CD14-positive monocyte (primary cell): Measurements from ENCODE around the gene MAPRE2. TPM values are rescaled to one million over a fixed set of nuclear protein-coding genes. Genes with fewer than 3 reads are reported as not detected.

Experiments
- DNase-seq, 3 donors: peaks; one replicate each; pipeline ENCODE4 v3.0.0-alpha.2; 2011 to 2022
- H2AFZ ChIP-seq: 2 replicates; pipeline ENCODE4 v1.6.0; 2012; ENCODE audit warnings: mild to moderate bottlenecking, low read depth, low read length, inconsistent platforms; ENCODE audit not compliant: insufficient read depth, poor library complexity, severe bottlenecking
- H3K27ac ChIP-seq, 2 donors: 1 replicate in 1 of 2; 2 replicates in 1 of 2; pipeline ENCODE4 v1.5.1; 2012 to 2013; ENCODE audit warnings: low read length in 2 of 2, control low read depth in 1 of 2, inconsistent platforms in 1 of 2, low read depth in 1 of 2, mild to moderate bottlenecking in 1 of 2
- H3K27me3 ChIP-seq, 2 donors: one replicate each; pipeline versions ENCODE4 v1.6.0 to v1.6.1; 2011 to 2013; ENCODE audit warnings: low read length in 2 of 2; ENCODE audit not compliant: control insufficient read depth in 2 of 2, insufficient read depth in 2 of 2
- H3K36me3 ChIP-seq, 2 donors: replicated peaks in 1 of 2; 1 replicate in 1 of 2; 2 replicates in 1 of 2; pipeline versions ENCODE4 v1.5.1 to v1.6.1; 2012 to 2013; ENCODE audit warnings: low read length in 2 of 2, control low read depth in 1 of 2, inconsistent platforms in 1 of 2, mild to moderate bottlenecking in 1 of 2; ENCODE audit not compliant: insufficient read depth in 2 of 2, control insufficient read depth in 1 of 2
- H3K4me1 ChIP-seq, 2 donors: 1 replicate in 1 of 2; 2 replicates in 1 of 2; pipeline versions ENCODE4 v1.5.1 to v1.6.1; 2012 to 2013; ENCODE audit warnings: low read length in 2 of 2, control low read depth in 1 of 2, inconsistent platforms in 1 of 2, mild to moderate bottlenecking in 1 of 2, moderate library complexity in 1 of 2; ENCODE audit not compliant: insufficient read depth in 2 of 2, control insufficient read depth in 1 of 2
- H3K4me2 ChIP-seq: replicated peaks from 2 replicates; pipeline ENCODE3; 2012; ENCODE audit warnings: low read length, moderate library complexity, mild to moderate bottlenecking; ENCODE audit not compliant: poor library complexity, severe bottlenecking; ENCODE audit errors: extremely low read depth
- H3K4me3 ChIP-seq, 3 experiments: fragments of 200-600 bp in 1 of 3; sonication (generic) in 1 of 3; replicated peaks in 1 of 3; 1 replicate in 2 of 3; 2 replicates in 1 of 3; pipeline ENCODE4 v1.5.1; 2011 to 2013; ENCODE audit warnings: low read length in 3 of 3, mild to moderate bottlenecking in 3 of 3, control low read depth in 2 of 3, low read depth in 2 of 3, inconsistent platforms in 1 of 3, moderate library complexity in 1 of 3
- H3K79me2 ChIP-seq: 2 replicates; pipeline ENCODE4 v1.6.0; 2012; ENCODE audit warnings: mild to moderate bottlenecking, control low read depth, inconsistent platforms, low read length, moderate library complexity; ENCODE audit not compliant: insufficient read depth
- H3K9ac ChIP-seq: 2 replicates; pipeline ENCODE4 v1.6.0; 2017; ENCODE audit warnings: low read length, mild to moderate bottlenecking; ENCODE audit not compliant: insufficient read depth, poor library complexity, severe bottlenecking
- H3K9me3 ChIP-seq, 2 donors: replicated peaks in 1 of 2; 1 replicate in 1 of 2; 2 replicates in 1 of 2; pipeline versions ENCODE4 v1.5.1 to v1.6.1; 2012 to 2013; ENCODE audit warnings: low read length in 2 of 2, control low read depth in 1 of 2; ENCODE audit not compliant: control insufficient read depth in 1 of 2, insufficient read depth in 1 of 2
- H4K20me1 ChIP-seq: 2 replicates; pipeline ENCODE4 v1.6.0; 2012; ENCODE audit warnings: mild to moderate bottlenecking, low read length, control low read depth, moderate library complexity; ENCODE audit not compliant: insufficient read depth
- H3K27ac Mint-ChIP-seq, 7 donors: one replicate each; pipeline ENCODE4 v1.8.0; 2020; ENCODE audit warnings: mild to moderate bottlenecking in 7 of 7, mixed read lengths in 7 of 7, moderate library complexity in 6 of 7, inconsistent platforms in 2 of 7
- H3K27me3 Mint-ChIP-seq, 3 donors: one replicate each; pipeline ENCODE4 v1.8.0; 2021 to 2022; ENCODE audit warnings: low read depth in 3 of 3, mild to moderate bottlenecking in 3 of 3, mixed read lengths in 3 of 3, moderate library complexity in 3 of 3, inconsistent platforms in 1 of 3
- H3K36me3 Mint-ChIP-seq, 2 donors: one replicate each; pipeline ENCODE4 v1.8.0; 2020; ENCODE audit warnings: mixed read lengths in 2 of 2, inconsistent platforms in 1 of 2, mild to moderate bottlenecking in 1 of 2
- H3K4me1 Mint-ChIP-seq: one replicate; pipeline ENCODE4 v1.8.0; 2020; ENCODE audit warnings: mild to moderate bottlenecking, mixed read lengths
- H3K4me3 Mint-ChIP-seq, 2 donors: one replicate each; pipeline ENCODE4 v1.8.0; 2020; ENCODE audit warnings: mild to moderate bottlenecking in 2 of 2, mixed read lengths in 2 of 2, moderate library complexity in 1 of 2
- H3K9me3 Mint-ChIP-seq, 7 donors: one replicate each; pipeline ENCODE4 v1.8.0; 2020 to 2022; ENCODE audit warnings: mixed read lengths in 7 of 7, mild to moderate bottlenecking in 6 of 7, moderate library complexity in 6 of 7, inconsistent platforms in 2 of 7
- CTCF ChIP-seq: fragments of 200-600 bp; IDR thresholded peaks from one replicate; pipeline ENCODE4 v1.8.0; 2022; ENCODE audit warnings: antibody characterized with exemption, mild to moderate bottlenecking
- WGBS: methylation state at CpG from one replicate; pipeline ENCODE4 v1.1.5; 2013; ENCODE audit warnings: missing lambda C conversion rate; ENCODE audit not compliant: insufficient coverage; 5-methylcytosine and 5-hydroxymethylcytosine counted together
- intact Hi-C, 2 donors: fragments of 100-400 bp; cut with micrococcal nuclease; formaldehyde crosslinking; loops; one replicate each; pipeline versions ENCODE4 v1.15.0 to v1.15.1; 2023
- polyA plus RNA-seq, 3 donors: library from polyadenylated mRNA; depleted of rRNA in 1 of 3; unstranded in 2 of 3; stranded (reverse) in 1 of 3; fragments of 300-500 nt in 2 of 3; fragments of >200 nt in 1 of 3; fragmentation: Illumina TruSeq in 2 of 3; gene quantifications; 1 replicate in 2 of 3; 2 replicates in 1 of 3; pipeline ENCODE4 v1.2.3, GENCODE V29; 2012 to 2021

MAPRE2 gene
- polyA plus RNA-seq, 3 donors: 22.0 to 48.1 (median 37.1) TPM

- Histone ChIP-seq H2AFZ (no peak overlapping the region), H3K36me3 (no peaks in the 10 kb centered on the region), H3K9ac (no peak overlapping the region), H3K4me2 (no peak overlapping the region), H3K4me1 (peaks cover 3 to 12% of the 10 kb centered on the region in 2 donors), H3K9me3 (no peaks in the 10 kb centered on the region), H3K27ac (no peak overlapping the region), H3K4me3 (no peak overlapping the region), H3K79me2 (peaks cover 3% of the 10 kb centered on the region), H3K27me3 (no peaks in the 10 kb centered on the region), H4K20me1 (peaks cover 8% of the 10 kb centered on the region)
- Mint-ChIP-seq H3K9me3 (peaks cover 2 to 9% (median 7%) of the 10 kb centered on the region in 7 donors), H3K27me3 (peaks cover 0 to 3% (median 0%) of the 10 kb centered on the region in 3 donors), H3K27ac (no peak overlapping the region), H3K4me3 (no peak overlapping the region), H3K36me3 (peaks cover 12 to 18% of the 10 kb centered on the region in 2 donors), H3K4me1 (peaks cover 27% of the 10 kb centered on the region)
- intact Hi-C loops: no loop called here
- DNase-seq: no peak
- no peak for TF ChIP-seq CTCF
These were observed 71.5 kb downstream of the MAPRE2 start for GRCh38 chr18:35112696-35113095.

GRCh38 chr18:35114305-35114704 is 73.1 kb downstream of the MAPRE2 start:
- Histone ChIP-seq H3K9ac (no peak overlapping the region), H3K79me2 (peaks cover 3% of the 10 kb centered on the region), H3K27me3 (no peaks in the 10 kb centered on the region), H4K20me1 (peaks cover 19% of the 10 kb centered on the region), H3K4me1 (peaks cover 3 to 12% of the 10 kb centered on the region in 2 donors), H3K4me3 (no peak overlapping the region), H3K27ac (peak overlapping the region in 1 of 2 donors; percentile 39), H3K36me3 (no peaks in the 10 kb centered on the region), H3K9me3 (no peaks in the 10 kb centered on the region), H3K4me2 (no peak overlapping the region), H2AFZ (no peak overlapping the region)
- Mint-ChIP-seq H3K27me3 (peaks cover 0 to 3% (median 0%) of the 10 kb centered on the region in 3 donors), H3K4me3 (no peak overlapping the region), H3K36me3 (peaks cover 8% of the 10 kb centered on the region in 2 donors), H3K9me3 (peaks cover 2 to 9% (median 4%) of the 10 kb centered on the region in 7 donors), H3K27ac (peak overlapping the region in 5 of 7 donors; percentile 1 to 89 (median 72)), H3K4me1 (peaks cover 27% of the 10 kb centered on the region)
- TF ChIP-seq CTCF: no peak
- intact Hi-C loops: no loop called here
- peak in 1 of 3 donors; percentile 14 for DNase-seq
- no CpG with 5 or more reads among the region's 3 CpGs for WGBS
